Umbilical cord (tissue), 2 donors: ENCODE measurements around the gene L1CAM. TPM values are rescaled to one million over a fixed set of nuclear protein-coding genes. Genes with fewer than 3 reads are reported as not detected.
A peak's percentile ranks its signal among the peaks of the same experiment; 100 is the strongest.
"Not testable (repeated sequence)": the region's sequence is repeated elsewhere in the genome, so short reads cannot be mapped to it uniquely, and the experiment has no call there.

ENCODE experiments used
- DNase-seq: peaks from one replicate; pipeline ENCODE4 v3.0.0-alpha.2; 2015; ENCODE audit warnings: low spot score
- total RNA-seq: library from RNA; depleted of rRNA; stranded (reverse); fragments of >200 nt; gene quantifications from one replicate; pipeline ENCODE4 v1.2.3, GENCODE V29; 2014; ENCODE audit warnings: low replicate concordance; ENCODE audit not compliant: insufficient read depth

L1CAM gene
- total RNA-seq, 1 donor from 2014 or later: 18.8 TPM

DNA sequence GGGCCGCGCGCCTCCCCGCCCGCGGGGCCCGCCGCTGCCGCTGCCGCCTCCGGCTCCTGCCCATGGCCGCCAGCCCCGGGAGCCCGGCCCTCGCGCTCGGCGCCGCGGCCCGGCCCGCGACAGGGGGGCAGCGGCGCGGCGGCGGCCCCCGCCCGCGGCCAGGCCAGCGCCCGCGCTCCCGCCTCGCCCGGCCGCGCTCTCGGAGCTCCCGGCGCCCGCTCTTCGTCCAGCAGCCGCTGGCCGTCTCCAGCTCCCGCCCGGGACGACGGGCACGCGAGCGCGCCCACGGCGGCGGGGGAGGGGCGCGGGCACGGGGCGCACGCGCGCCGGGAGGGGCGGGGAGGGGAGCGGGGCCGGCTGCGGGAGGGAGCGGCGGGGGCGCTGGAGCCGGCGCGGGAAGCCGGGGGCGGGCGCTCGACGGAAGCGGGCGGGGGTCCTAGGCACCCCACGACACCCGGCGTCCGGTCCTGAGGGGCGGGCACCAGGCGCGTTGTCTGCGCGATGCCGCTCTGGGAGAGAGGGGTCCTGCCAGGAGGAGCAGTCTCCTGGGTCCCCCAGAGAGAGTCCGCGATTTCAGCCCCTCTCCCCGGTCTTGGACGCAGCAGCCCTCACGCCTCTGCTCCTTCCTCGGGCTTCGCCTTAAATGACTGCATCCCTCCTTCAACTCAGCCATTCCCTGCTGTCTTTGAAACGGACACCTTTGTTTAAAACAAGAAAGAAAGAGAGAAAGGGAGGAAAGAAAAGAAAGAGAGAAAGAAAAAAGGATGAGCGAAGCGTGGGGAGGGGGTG, 55.1 kb downstream of the L1CAM start:
- no peak for DNase-seq

DNA sequence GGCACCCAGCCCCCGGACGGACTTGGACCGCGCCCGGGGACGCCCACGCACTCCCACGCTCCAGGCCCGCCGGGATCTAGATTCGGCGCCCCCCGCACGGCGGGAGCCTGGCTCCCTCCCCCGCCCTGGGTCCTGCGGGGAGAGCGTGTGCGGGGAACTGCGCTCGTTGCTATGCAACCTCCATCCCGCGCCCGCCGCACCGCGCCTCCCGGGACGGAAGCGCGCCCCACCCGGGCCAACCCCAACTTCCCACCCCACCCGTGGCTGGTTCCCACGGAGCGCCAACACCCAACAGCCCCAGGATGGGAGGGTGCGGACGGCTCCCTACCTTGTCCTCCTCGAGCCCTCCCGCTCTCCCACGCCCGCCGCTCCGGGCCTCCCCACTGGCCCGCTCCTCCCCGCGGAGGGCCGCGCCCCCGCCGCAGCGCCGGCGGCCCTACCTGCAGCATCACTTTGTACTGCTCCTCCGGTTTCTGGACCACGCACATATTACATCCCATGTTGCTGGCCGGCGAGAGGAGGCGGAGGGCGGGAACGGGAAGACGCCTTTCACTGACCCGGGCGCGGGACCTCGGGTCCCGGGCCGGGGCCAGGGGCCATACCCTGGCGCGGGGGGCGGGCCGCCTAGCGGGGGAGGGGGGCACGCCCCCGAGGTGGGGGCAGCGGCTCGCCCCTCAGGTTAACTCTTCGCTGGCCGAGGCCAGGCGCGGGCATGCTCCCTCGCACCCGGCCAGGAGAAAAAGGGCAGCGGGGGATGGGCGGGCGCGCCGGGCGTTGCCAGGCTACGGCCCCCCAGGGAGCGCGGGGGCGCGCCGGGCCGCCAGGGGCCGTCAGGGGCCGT, 56.0 kb downstream of the L1CAM start, which contains the start of gene PDZD4:
PDZD4 (minus strand) TSS at position 746 of the 841 bp plus-strand sequence; CDS start at position 500, 246 bp downstream.
- DNase-seq: no peak

DNA sequence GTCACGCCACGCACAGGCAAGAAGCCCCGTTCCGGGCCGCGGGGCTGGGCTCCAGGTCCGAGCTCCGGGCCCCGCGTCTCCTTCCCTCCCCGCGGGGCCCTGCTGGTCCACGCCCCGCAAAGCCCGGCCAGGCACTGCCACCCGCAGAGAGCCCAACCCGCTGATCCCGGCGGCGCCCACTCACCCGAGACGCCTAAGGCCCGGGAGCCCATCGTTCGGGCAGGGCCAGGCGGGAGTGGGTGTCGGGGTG, 56.5 kb downstream of the L1CAM start:
- DNase-seq: no peak

DNA sequence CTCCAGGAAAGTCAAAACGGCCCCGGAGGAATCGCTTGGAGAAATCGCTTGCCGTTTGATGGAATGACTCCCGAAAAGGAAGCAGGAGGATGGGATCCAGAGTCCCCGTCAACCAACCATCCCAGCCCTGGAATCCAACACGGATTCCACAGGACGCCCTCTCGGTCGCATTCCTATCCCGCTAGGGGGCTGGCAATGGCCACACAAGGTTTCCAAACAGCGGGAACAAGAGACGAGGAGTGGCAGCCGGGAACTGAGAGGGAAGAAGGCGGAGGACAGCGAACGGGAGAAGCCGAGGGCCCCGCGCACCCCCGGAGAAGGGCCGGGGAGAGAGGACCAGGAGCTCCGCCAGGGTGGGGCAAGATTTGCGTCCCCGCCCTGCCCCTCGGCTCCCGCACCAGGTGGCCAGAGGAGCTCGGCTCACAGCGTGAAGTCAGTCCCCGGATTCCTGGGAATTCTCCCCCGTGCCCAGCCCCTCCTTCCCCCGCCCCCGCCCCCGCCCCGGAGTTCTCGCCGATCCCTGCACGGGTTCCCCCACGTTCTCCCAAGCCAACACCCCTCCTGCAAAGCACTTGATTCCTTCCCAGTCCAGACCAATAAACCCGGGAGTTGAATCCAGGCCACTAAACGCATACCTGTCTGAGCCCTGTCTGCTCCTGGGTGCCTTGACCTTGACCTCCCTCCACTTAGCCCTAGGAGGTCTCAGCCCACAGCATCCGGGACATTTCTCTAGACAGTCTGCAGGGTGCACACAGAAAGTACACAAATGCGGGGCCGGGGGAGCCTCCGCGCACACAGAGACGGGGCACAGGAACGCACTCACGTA, 57.0 kb downstream of the L1CAM start:
- DNase-seq: no peak

DNA sequence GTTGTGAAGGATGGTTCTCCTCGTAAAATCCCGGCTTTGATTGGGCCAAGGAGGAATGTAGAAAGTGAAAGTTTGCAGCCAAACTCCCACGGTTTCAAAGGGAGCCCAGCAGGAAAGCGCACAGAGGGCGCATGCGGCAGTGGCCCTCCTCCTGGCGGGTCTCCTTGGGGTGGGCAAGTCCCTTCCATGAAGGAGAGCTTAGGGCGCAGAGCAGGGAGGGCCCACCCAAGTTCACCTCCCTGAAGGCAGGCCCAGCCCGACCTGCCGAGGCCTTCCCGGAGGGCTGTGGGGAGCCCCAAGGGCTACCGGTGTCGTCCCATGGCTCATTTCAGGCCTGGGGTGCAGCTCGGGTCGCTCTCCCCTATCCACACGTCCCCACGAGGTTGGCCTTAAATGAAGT, 57.7 kb downstream of the L1CAM start:
- no peak for DNase-seq

DNA sequence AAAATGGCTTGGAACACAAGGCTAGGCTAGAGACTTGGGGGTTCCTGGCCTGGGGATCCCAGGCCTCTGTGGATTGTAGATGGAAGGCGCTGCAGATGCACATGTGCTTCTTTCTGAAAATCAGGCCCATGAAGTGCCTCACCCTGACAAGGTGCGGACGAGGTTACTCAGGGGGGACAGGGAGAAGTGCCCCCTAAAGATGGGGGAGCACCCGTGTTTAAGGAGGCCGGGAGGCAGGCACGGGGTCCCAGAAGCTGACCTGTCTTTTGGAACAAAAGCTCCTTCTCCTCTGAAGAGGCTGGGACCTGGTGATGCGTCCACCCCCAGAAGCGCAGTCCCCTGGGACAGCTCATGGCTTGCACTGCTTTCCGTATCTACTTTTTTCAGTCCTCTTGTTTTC, 58.1 kb downstream of the L1CAM start:
- DNase-seq: no peak

DNA sequence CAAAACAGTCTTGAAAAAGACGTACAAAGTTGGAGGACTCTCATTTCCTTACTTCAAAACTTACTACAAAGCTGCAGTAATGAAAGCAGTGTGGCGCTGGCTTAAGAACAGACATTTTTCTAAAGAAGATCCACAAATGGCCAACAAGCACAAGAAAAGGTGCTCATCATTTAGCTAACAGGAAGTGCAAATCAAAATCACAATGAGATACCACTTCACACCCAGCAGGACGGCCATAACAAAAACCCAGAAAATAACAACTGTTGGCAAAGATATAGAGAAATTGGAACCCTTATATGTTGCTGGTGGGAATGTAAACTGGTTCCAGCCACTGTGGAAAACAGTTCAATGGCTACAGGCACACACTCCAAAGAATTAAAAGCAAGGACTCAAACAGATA, 59.0 kb downstream of the L1CAM start:
- DNase-seq: no peak

DNA sequence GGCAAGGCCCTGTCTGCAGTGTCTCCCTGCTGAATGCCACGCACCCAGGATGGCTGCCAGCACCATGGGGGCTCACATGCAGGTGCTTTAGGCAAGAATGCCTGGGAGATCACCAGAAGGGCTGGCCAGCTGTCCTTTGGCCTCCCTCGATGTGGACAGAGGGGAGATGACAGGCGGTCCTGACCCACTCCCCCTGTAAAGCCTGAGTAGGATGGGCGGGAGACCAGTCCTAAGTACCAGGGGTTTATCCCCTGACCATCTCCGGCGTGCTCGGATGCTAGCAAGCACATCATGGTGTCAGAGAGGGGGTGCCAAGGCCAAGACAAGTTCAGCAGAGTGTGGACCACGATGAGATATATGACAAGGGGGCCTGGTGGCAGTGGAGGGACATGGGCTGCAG, 60.9 kb downstream of the L1CAM start:
- no peak for DNase-seq

DNA sequence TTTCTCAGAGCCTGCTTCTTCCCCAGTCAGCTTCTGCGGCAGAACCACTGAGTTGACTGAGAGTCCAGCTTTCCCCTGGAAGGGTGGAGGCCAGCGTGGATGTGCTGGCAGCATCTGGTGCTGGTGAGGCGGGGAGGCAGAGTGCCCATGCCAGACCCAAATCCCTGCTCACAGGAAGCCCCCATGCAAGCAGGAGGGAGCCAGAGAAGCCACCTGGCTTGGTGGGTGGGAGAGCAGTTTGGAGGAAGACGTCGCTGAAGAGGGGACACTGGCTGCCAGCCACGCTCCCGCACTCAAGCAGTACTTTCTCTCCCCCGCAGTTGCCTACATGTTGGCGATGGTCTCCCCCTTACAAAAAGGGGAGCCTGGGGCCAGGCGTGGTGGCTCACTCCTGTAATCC, 61.6 kb downstream of the L1CAM start:
- no peak for DNase-seq

DNA sequence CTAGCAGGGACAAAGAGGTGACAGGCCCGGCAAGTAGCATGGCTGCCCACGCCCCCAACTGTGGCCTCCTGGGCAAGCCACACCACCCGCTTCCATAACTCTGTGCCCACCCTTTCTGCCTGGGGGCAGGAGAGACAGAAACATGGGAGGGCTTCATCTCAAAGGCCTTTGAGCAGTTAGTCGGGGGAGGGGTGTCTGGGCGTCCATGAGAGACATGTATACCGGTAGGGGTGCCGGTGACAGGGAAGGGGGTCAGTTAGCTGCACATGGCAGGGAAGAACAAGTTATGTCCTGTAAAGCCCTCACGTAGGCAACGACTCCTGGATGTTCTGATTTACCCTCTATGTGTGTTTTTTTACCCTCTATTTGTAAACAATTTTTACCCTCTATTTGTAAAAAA, 64.9 kb downstream of the L1CAM start:
- no peak for DNase-seq

DNA sequence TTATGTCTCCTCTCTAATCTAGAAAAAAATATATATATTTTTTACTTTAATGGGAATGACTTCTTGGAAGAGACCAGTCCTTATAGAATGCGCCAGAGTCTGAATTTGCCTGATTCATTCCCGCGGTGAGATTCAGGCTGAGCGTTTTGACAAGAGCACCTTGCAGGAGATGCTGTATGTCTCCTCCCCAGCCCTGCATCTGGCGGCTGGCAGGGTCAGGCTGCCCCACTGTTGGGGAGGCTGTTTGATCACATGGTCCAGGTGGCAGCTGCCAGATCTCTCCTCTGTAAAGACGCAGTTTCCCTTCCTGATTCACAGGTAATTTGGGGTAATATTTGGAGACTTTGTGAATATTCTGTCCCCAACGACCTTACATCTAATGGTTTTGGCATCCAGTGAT, 65.4 kb downstream of the L1CAM start:
- DNase-seq: no peak

DNA sequence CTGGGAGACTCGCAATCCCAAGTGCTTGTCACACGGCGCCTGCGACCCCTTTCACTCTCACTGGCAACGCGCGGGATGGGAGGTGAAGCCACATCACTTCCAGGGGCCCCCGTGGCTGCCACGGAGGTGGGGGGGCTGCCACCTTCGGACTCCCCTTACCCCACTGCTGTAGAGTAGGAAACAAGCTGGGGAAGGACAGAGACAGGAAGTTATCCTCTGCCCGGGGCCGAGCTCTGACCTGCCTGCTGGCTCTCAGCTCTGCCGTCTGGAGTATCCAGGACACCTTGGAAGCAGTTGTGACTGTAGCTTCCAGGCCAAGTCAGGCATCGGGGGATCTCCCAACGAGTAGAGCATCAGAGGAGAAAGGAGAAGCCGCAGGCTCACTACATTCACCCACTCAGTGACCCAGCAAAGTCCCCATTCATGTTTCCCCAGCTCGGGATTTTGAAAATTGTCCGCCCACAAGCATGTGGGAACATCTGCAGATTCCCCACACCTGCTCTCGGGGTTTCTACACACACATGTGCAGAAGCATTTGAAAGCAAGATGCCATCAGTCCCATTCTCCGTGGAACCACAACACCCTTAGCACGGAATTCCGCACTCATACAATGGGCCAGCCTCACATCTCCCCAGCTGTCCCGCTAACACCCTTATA, 66.5 kb downstream of the L1CAM start:
- no peak for DNase-seq

DNA sequence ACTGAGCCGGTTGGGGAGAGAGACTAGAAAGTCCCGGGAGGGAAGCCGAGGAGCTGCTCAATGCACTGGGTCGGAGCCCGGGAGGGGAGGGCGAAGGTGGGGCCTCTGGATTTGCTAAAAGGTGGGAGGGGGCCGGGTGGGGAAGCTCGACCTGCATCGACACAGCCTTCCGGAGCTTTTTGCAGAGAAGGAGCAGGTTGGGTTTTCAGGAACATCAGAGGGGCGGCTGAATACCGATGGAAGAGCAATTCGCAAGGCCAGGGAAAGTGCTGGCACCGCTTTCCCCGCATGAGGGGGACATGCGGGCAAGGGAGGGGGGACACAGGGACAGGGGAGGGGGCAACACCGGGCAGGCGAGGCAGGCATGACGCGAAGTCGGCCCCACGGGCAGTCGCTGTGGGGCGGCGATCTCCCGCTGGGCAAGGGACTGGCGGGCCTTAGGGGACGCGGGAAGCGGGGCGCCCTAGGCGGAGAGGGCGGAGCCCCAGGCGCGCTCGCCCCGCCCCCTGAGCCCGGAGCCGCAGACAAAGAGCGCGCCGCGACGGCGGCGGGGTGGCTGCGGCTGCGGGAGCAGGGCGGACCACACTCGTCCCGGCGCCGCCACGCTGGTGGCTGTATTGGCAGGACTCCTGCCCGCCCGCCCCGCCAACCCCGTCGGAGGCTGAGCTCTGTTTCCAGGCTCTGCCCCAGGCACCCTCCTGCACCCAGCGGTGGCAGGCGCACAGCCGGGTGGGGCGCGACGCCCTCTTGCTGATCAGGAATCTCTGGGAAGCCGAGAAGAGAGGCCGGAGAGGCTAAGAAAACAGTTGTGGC, 67.2 kb downstream of the L1CAM start:
- DNase-seq: peak; percentile 19

DNA sequence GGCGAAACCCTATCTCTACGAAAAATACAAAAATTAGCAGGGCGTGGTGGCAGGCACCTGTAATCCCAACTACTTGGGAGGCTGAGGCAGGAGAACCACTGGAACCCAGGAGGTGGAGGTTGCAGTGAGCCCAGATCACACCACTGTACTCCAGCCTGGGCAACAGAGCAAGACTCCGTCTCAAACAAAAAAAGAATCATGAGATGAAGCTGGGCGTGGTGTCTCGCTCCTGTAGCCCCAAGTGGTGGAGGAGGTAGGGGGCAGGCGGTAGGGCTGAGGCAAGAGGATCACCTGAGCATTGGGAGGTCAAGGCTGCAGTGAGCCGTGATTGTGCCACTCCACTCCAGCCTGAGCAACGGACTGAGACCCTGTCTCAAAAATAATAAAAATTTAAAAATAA, 67.9 kb downstream of the L1CAM start:
- DNase-seq: not testable (repeated sequence)

DNA sequence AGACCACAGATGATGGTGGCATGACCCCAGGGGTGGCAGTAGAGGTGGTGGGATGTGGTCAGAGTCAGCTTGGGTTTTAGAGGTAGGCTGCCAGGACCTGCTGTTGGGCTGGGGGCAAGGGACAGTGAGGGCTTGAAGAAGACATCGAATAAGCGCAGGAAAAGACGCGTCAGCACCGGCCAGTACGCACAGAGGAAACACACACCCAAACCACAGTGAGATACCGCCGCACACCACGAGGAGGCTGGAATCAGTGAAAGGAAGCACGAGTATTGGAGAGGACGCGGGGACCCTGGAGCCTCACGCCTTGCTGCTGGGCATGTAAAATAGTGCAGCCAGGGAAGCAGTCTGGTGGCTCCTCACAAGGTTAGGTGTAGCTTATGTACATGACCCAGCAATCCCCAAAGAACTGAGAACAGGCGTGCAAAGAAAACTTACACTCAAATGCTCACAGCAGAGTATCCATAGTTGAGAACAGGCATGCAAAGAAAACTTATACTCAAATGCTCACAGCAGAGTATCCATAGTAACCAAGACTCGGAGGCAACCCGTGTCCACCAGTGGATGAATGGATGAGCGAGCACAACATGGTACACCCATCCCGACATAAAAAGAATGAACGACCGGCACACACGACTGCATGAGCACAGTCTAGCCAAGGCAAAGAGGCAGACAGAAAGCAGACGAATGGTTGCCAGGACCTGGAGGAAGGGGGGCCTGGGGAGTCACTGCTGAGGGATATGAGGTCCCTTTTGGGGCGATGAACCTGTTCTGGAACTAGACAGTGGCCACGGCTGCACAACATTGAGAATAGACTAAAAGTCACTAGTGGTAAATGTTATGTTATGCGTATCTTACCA, 68.9 kb downstream of the L1CAM start:
- no peak for DNase-seq

DNA sequence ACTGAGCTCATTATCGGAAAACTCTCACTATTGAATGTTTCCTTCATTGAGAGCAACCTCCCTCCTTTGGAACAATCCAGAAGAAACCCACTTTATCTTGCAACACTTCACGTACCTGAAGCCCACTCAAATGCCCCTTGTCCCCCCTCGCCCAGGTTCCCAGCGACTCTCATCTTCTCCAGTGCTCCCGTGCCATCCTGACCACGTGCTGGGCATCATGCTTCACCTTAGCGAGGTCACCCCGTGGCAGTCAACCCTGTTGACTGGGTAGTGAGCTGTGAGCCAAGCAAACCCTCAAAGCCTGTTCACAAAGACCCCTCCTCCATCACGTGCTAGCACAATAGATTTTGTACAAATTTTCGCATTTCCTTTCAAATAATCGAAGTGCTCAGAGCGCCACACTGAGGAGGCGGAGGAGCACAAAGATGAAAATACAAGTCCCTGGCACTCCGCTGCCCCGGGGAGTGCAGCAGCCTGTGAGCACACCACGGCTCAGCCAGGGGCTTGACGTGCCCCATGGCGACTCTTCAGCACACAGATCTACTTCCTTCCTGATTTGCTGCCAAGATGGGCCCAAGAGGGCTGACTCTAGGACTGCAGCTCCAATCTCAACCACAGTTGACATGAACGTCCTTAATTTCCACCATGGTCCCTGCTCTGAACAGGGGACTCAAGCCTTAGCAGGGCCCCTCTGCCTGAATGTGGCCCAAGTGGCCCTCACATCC, 71.2 kb downstream of the L1CAM start:
- no peak for DNase-seq

DNA sequence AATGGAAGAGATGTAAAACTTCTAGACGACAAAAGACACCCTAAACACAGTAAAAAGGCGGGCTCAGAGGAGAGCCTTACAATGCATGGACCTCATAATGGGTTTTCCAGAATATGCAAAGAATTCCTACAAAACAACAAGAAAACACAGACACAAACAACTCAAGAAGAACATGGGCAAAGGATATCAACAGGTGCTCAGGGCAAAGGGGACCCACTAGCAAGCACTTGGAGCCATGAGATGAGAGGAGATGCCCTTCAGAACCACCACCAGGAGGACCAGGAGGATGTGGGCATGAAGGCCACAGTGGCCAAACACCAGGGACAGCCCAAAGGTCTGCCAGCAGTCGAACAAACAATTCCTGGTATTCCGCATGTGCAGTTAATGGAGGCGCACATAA, 72.8 kb downstream of the L1CAM start:
- no peak for DNase-seq

DNA sequence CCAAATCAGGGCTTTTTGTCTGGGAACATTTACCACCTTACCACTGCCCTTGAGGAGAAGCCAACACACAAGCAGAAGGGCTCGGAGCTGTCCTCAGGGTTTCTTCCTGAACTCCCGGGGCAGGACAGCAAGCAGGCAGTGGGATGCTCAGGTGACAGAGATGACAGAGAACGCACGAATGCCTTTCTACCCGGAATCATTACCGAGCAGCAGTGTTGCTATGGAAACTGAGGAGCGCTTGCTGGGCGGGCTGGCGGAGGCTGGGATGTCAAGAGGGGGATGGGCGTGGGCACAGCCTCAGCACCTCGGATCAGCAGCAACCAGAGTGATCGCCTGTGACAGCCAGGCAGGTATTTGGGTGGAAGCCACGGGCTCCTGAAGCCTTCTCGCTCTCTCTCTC, 73.8 kb downstream of the L1CAM start:
- DNase-seq: no peak
